Liver (tissue), 3 donors: Measurements from ENCODE around the gene PPM1L.

Experiments used
- EGR1 ChIP-seq, 2 donors: IDR thresholded peaks; 2 replicates each; pipeline ENCODE4 v1.6.1; 2016 to 2018; ENCODE audit warnings: antibody characterized with exemption in 2 of 2, low read depth in 2 of 2
- FOXA1 ChIP-seq: IDR thresholded peaks from 2 replicates; pipeline ENCODE4 v1.6.1; 2016; ENCODE audit warnings: antibody characterized with exemption
- GABPA ChIP-seq, 2 donors: IDR thresholded peaks in 1 of 2; conservative IDR thresholded peaks in 1 of 2; 2 replicates each; pipeline ENCODE4 v1.6.1; 2016; ENCODE audit warnings: antibody characterized with exemption in 2 of 2, mild to moderate bottlenecking in 1 of 2, moderate library complexity in 1 of 2
- NR2F2 ChIP-seq: IDR thresholded peaks from 2 replicates; pipeline ENCODE4 v1.6.1; 2016; ENCODE audit warnings: antibody characterized with exemption
- TAF1 ChIP-seq: conservative IDR thresholded peaks from 2 replicates; pipeline ENCODE4 v1.6.1; 2016; ENCODE audit warnings: antibody characterized with exemption, mild to moderate bottlenecking
- YY1 ChIP-seq: IDR thresholded peaks from 2 replicates; pipeline ENCODE4 v1.6.1; 2016; ENCODE audit warnings: antibody characterized with exemption, mild to moderate bottlenecking
- TF ChIP-seq, protein P1 (sequence below): IDR thresholded peaks from 2 replicates; pipeline ENCODE4 v1.6.1; 2016; ENCODE audit warnings: antibody characterized with exemption
- TF ChIP-seq, protein P2 (sequence below): fragments of 150-350 bp; IDR thresholded peaks from 2 replicates; pipeline ENCODE4 v1.5.1; 2017; ENCODE audit warnings: improper control_type of control experiment, low read depth, low read length; ENCODE audit not compliant: missing input control
- TF ChIP-seq, protein P3 (sequence below): IDR thresholded peaks from 2 replicates; pipeline ENCODE4 v1.6.1; 2016; ENCODE audit warnings: antibody characterized with exemption, mild to moderate bottlenecking
- donor health status: healthy.
- donor health status: healthy.

DNA sequence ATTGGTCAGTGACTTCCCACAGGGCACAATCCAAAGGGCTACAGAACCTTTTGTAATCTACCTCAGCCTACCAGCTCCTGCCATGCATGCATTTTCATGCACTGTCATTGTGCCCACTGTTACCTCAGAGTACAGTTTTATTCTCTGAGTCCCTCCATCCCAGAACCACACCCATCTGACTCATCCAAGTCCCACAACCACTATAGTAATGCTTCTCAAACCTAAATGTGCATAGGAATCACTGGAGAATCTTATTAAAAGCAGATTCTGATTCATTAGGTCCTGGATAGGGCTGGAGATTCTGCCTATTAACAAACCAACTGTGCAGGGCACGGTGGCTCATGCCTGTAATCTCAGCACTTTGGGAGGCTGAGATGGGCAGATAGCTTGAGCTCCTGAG, 352.8 kb downstream of the PPM1L start:
- no peak for TF ChIP-seq YY1
- TF ChIP-seq, protein P1, sequence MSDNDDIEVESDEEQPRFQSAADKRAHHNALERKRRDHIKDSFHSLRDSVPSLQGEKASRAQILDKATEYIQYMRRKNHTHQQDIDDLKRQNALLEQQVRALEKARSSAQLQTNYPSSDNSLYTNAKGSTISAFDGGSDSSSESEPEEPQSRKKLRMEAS: no peak
- TF ChIP-seq GABPA (IDR thresholded peaks at IDR 0.05 in 1 of 2, conservative IDR thresholded peaks at IDR 0.05 in 1 of 2): no peak
- TF ChIP-seq, protein P2, sequence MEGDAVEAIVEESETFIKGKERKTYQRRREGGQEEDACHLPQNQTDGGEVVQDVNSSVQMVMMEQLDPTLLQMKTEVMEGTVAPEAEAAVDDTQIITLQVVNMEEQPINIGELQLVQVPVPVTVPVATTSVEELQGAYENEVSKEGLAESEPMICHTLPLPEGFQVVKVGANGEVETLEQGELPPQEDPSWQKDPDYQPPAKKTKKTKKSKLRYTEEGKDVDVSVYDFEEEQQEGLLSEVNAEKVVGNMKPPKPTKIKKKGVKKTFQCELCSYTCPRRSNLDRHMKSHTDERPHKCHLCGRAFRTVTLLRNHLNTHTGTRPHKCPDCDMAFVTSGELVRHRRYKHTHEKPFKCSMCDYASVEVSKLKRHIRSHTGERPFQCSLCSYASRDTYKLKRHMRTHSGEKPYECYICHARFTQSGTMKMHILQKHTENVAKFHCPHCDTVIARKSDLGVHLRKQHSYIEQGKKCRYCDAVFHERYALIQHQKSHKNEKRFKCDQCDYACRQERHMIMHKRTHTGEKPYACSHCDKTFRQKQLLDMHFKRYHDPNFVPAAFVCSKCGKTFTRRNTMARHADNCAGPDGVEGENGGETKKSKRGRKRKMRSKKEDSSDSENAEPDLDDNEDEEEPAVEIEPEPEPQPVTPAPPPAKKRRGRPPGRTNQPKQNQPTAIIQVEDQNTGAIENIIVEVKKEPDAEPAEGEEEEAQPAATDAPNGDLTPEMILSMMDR: no peak
- TF ChIP-seq, protein P3, sequence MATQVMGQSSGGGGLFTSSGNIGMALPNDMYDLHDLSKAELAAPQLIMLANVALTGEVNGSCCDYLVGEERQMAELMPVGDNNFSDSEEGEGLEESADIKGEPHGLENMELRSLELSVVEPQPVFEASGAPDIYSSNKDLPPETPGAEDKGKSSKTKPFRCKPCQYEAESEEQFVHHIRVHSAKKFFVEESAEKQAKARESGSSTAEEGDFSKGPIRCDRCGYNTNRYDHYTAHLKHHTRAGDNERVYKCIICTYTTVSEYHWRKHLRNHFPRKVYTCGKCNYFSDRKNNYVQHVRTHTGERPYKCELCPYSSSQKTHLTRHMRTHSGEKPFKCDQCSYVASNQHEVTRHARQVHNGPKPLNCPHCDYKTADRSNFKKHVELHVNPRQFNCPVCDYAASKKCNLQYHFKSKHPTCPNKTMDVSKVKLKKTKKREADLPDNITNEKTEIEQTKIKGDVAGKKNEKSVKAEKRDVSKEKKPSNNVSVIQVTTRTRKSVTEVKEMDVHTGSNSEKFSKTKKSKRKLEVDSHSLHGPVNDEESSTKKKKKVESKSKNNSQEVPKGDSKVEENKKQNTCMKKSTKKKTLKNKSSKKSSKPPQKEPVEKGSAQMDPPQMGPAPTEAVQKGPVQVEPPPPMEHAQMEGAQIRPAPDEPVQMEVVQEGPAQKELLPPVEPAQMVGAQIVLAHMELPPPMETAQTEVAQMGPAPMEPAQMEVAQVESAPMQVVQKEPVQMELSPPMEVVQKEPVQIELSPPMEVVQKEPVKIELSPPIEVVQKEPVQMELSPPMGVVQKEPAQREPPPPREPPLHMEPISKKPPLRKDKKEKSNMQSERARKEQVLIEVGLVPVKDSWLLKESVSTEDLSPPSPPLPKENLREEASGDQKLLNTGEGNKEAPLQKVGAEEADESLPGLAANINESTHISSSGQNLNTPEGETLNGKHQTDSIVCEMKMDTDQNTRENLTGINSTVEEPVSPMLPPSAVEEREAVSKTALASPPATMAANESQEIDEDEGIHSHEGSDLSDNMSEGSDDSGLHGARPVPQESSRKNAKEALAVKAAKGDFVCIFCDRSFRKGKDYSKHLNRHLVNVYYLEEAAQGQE: no peak
- no peak for TF ChIP-seq TAF1
- TF ChIP-seq NR2F2: no peak
- TF ChIP-seq FOXA1: no peak
- no peak for TF ChIP-seq EGR1 (IDR thresholded peaks at IDR 0.05; ENCODE audit: low read depth in 2 of 2)
